Erythroblast (primary cell): ENCODE results near the gene COPS3.

Source experiments
- GATA1 ChIP-seq: IDR thresholded peaks from 2 replicates; pipeline ENCODE4 v1.6.1; 2011; ENCODE audit warnings: low read depth, mild to moderate bottlenecking, control low read depth, low read length, moderate library complexity
- POLR2A ChIP-seq: IDR thresholded peaks from 2 replicates; pipeline ENCODE4 v1.6.1; 2011; ENCODE audit warnings: mild to moderate bottlenecking, low read length

GRCh38 chr17:17326275-17326875 is 45.3 kb upstream of the COPS3 start:
- TF ChIP-seq POLR2A (no peak), GATA1 (no peak)
